HG03460 (cell line): ENCODE measurements around the gene VAT1.
A peak's percentile ranks its signal among the peaks of the same experiment; 100 is the strongest.
"Not testable (repeated sequence)": the region's sequence is repeated elsewhere in the genome, so short reads cannot be mapped to it uniquely, and the experiment has no call there.

Experiments
- ATAC-seq: cut with Tn5 transposase; IDR thresholded peaks from one replicate; pipeline ENCODE4 v1.9.1; 2021; ENCODE audit not compliant: unreplicated experiment

VAT1 gene

DNA sequence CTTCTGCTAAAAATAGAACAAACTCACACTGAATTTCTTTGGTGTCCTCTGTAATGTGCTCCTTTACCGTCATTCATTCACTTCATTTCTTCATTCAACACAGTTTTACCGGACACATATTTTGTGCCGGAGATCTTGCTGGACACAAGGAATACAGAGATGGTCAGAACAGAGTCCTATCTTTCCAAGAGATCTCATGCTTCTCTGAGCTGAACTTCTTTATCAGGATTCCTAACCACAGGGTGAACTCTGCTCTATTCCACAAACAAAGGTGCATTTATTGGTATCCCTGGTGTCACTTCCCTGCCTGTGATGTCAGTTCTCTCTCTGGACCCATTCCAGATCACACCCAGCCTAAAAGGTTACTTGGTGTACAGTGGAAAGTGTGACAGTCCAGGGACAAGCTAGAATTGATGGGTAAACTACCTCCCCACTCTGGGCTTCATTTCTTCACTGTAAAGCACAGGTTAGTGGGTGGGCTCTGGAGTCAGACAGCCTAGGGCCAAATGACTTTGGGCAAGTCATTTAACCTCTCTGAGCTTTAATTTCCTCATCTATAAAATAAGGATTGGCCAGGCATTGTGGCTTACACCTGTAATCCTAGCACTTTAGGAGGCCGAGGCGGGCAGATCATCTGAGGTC is 11.4 kb downstream of the VAT1 start:
- ATAC-seq = no peak

DNA sequence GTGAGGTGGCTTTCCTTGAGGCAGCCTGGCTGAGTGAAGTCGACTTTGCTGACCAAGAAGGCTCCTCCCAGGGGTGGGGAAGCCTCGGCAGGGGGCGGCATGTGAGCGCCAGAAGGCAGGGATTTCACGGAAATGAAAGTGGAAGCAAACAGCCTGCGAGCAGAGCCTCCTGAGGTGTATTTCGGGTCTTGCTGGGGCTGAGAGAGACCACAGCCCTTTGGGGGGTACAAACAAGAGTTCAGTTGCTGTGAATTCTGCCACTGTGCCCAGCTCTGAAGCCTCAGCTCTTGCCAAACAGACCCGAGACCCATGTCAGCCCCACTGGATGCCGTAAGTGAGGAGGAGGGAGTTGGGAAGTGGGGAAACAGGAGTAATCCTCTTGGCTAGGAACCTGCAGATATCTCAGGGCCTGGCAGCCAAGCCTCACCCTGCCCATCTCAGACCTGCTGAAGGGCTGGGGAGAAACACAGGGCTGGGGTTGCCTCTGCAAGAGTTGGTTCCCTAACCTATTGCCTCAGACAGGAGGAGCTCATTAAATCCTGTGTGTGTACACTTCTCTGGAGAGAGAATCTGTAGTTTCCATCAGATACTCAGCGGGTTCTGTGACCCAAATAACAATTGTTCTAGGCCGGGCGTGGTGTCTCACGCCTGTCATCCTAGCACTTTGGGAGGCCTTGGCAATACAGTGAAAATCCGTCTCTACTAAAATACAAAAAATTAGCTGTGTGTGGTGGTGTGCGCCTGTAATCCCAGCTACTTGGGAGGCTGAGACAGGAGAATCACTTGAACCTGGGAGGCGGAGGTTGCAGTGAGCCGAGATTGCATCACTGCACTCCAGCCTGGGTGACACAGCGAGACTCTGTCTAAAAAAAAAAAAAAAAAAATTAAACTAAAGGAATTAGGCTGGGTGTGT is 15.3 kb downstream of the VAT1 start, which contains the start of gene IFI35:
Gene IFI35 (plus strand): TSS at position 146 of the 913 bp plus-strand sequence. CDS start 164 bp downstream, at position 310.
- peak; percentile 82 for ATAC-seq

DNA sequence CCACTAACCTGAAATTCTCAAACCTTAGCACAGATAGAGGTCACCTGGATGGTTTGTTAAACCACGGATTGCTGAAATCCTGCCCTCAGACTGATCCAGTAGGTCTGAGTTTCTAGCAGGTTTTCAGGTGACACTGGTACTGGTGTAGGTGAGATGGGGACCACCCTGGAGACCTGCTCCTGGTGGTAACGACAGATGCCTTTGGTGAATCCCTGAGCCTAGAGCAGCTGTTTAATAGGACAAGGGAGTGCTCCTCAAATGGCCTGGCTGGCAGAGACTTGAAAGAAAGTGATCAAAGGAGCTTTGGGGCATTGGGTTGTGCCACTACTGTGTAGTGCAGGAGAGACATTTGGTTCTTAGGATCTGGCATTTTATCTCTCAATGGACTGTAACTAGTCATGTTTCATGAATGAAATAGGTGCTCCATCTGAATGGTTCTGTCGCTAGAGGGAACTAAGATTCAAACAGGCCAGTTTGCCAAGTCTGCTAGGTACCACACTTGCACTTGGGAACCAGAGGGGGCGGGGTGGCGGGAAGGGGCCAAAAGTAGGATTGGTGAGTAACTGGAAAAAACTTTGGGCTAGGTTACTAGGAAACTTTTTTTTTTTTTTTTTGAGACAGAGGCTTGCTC is 18.5 kb downstream of the VAT1 start:
- ATAC-seq = no peak

DNA sequence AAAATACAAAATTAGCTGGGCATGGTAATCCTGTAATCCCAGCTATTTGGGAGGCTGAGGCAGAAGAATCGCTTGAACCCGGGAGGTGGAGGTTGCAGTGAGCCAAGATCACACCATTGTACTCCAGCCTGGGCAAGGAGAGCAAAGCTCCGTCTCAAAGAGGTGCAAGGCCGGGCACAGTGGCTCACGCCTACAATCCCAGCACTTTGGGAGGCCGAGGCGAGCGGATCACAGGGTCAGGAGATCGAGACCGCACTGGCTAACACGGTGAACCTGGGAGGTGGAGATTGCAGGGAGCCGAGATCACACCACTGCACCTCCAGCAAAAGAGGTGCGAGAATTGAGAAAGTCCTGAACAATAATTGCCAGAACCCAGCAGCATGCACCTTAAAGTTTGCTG is 21.3 kb downstream of the VAT1 start:
- ATAC-seq = not testable (repeated sequence)

DNA sequence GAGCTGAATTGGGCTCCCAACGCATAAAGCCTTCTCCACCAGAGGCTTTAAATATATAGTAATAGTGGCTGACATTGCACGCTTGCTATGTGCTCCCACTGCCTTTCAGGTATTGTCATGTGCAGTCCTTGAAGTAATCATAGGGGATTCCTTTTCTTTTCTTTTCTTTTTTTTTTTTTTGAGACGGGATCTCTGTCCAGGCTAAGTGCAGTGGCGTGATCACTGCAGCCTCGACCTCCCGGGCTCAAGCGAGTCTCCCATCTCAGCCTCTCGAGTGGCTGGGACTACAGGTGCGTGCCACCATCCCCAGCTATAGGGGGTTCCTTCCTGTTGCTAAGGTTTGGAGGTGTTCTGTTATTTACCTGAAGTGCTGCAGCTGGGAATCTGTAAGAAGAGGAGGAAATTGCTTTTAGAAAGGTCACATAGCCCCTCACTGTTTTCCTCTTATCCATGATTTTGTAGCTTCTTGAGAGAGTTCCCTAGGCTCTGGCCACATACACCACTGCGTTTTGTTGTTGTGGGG is 23.1 kb downstream of the VAT1 start:
- no peak for ATAC-seq

DNA sequence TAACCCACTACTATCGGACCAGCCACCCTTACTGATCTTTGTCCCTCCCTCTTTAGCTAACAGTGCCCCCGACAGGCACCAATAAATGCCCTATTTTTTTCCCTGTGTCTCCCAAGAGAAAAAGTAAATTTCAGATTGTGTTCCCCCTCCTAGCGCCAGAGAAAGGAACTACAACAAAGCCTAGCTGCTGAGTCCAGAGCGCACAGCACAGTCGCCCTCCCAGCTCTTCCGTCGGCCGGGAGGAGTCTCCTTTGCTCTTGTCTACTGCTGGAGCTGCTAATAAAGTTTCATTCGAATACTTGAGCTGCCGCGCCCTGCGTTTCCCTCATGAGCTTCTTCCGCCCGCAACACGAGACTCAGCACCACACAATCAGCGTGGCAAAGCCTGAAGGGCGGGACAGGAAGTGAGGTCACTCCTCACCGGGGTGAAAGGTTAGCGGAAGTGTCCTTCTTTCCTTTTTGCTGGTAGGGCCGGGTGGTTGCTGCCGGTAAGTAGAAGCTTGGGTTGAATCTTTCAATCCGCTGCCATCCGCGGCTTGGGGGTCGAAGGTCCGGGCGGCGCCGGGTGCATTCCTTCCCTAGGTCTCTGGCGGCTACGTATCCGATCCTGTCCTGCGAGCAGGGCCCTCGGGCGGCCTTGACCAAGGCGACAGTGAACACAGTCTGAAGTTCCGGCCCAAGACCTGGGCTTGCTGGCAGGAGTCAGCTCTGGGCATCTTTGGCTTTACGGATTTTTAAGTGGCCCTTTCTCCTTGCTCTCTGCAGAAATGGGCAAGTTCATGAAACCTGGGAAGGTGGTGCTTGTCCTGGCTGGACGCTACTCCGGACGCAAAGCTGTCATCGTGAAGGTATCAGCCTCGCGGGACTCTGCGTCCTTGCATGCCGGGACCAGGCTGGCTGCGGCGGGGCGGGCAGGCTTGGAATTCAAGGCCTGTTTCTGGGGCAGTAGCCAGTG is 23.9 kb downstream of the VAT1 start, which contains the start of gene RPL27:
Gene RPL27 (plus strand): TSS at position 436 of the 955 bp plus-strand sequence. CDS start 332 bp downstream, at position 768.
- ATAC-seq = peak; percentile 90

DNA sequence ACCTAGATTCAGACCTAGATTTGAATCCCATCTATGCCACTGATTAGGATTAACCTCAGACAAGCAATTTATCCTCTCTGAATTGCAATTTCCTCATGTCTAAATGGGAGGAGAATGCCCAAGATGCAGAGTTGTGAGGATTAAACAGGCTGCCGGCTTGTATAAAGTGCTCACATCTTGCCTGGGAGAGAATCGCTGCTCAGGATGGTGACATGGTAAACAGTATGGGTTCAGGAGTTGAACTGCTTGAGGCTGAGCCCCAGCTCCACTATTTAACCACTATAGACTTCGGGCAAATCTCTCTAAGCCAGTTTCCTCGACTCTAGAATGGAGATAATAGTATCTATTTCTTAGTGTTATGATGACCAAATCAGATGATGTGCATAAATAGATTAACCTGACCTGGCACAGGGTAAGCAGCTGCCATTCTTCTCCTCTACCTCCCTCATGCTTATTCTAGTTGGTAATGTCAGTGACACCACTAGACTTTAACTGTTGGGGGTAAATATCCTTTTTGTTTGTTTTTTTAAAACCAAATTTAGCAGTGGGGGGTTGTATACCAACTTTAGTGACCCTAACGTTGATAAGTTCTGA is 24.7 kb downstream of the VAT1 start:
- ATAC-seq = no peak

DNA sequence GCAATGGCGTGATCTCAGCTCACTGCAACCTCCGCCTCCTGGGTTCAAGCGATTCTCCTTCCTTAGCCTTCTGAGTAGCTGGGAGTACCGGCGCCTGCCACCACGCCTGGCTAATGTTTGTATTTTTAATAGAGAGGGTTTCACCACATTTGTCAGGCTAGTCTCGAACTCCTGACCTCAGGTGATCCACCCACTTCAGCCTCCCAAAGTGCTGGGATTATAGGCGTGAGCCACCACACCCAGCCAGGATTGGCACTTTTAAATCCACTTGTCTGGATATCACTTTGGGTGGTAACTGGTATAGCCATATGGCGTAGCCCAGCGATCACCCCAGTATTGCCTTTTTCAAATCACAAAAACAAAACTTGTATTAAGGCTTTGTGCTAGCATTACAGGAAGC is 28.3 kb downstream of the VAT1 start:
- not testable (repeated sequence) for ATAC-seq

DNA sequence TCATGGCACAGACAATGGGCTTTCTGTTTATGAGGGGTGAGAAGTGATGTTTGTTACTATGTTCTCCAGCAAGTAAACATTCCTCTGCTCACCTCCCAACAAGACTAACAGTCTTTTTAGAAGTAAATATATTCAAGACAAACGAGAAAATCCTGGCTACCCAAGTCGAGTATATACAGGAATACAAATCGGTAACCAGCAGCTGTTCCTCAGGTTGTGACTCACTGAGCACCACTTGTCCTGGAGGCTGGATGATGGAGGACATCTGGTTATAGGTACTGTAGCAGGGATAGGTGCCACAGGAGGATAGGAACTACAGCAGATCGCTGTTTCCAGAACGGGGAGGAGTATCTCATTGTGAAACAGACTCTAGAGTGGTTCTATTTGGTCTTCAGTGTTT is 29.3 kb downstream of the VAT1 start:
- no peak for ATAC-seq

DNA sequence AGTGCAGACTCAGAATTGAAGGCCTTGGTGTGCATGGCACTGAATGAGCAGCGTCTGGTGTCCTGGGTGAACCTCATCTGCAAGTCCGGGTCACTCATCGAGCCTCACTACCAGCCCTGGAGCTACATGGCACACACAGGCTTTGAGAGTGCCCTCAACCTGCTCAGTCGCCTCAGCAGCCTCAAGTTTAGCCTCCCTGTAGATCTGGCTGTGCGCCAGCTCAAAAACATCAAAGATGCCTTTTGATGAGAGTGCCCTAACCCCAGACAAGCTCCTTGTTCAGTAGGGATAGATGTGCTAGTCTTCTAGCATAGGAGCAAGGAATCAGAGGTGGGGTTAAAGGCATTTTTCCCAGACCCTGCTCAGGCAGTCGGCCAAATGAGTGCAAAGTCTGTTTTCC is 30.7 kb downstream of the VAT1 start:
- no peak for ATAC-seq

DNA sequence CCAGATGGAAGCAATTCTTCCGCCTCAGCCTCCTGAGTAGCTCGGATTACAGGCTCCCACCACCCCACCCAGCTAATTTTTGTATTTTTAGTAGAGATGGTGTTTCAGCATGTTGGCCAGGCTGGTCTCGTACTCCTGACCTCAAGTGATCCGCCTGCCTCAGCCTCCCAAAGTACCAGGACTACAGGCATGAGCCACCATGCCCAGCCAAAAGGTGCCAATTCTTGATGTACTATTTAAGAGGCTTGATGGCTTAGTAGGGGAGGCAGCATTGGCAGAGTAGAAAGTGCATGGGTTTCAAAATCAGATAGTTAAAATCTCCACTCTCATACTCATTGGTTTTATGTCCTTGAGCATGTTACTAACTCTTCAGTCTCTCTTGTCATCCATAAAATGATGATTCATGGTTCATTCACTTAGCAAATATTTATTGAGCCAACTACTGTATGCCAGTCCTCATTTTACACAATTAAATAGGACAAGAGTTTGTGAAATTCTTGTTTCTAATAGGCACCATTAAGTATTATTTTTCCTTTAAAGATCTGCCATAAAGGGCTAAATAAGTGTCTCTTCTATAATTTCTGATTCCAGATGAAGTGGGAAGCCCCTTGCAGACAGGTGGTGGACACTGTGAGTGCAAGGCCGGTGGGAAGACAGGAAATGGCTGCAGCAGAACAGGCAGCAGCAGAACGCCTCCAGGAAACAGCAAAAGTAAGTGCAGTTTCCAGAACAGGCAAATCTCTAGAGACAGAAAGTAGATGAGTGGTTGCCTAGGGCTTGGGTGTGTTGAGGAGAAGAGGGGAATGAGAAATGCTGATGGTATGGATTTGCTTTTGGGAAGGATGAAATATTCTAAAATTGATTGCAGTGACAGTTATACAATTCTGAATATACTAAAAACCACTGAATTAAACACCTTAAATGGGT is 32.2 kb downstream of the VAT1 start:
- no peak for ATAC-seq

DNA sequence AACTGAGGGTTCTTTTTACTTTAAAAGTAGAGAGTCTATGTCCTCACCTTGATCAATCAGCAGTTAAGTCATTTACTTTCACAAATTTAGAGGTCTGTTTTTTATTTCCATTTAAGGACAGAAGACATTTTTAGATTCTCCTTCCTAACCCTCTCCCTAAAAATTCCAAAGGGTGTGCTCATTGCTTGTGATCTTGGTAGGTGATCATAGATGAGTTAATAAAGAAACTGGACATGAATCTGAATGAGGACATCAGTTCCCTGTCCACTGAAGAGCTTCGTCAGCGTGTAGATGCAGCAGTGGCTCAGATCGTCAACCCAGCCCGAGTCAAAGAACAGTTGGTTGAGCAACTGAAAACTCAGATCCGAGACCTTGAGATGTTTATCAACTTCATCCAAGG is 33.0 kb downstream of the VAT1 start:
- ATAC-seq = no peak

DNA sequence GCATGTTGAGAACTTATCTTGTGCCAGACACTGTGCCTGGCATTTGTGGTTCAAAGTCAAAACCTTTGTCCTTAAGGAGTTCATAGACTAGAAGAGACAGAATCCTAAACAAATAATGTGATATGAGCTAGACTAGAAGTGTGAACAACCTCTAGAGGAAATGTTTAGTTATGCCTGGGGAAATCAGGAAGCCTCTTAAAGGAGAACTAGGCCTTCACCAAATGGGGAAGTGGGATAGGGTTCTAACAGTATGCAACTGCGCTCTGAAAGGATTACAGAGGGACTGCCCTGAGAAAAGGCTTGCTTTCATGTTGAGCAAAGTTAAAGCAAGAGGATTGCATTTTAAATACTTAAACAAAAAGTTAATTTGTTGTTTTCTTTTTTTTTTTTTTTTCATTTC is 37.0 kb downstream of the VAT1 start:
- peak; percentile 56 for ATAC-seq

DNA sequence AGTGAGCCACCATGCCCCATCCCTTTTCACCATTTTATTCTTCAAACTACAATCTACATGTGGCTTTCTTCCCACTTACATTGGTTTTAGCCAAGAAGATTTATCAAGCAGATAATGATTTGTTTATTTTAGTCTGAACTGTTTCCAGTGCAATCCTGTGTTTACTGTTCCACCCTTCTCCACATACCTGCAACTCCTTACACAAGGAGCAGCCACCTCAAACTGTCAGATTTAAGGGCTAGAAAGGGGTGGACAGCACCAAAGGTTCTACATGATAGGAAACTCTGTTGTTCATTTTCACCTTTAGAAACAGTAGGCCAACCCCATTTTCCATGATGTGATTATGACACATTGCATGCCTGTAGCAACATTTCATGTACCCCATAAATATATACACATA is 39.9 kb downstream of the VAT1 start:
- ATAC-seq = no peak

DNA sequence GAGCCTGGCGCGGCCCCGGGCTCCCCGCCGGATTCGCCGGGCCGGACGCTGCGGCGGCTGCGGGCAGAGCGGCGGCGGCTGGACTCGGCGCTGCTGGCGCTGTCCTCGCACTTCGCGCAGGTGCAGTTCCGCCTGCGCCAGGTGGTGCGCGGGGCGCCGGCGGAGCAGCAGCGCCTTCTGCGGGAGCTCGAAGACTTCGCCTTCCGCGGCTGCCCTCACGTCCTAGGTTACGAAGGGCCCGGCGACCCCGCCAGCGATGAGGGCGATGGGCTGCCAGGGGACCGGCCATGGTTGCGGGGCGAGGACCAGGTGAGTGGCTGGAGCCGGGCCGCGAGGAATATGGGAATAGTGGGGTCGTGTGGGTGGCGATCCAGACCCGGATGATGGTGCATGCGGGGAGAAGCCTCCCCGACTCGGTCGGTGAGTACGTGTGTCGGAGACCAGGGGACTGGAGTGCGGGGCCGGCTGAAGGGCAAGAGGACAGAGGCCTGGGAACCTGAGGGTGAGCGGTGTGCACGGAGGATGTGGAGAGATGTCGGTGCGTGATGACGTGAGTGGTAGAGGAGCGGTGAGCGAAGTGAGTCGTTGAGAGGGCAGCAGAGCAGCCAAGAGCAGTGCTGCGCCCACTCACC is 41.3 kb downstream of the VAT1 start:
- ATAC-seq = peak; percentile 41

DNA sequence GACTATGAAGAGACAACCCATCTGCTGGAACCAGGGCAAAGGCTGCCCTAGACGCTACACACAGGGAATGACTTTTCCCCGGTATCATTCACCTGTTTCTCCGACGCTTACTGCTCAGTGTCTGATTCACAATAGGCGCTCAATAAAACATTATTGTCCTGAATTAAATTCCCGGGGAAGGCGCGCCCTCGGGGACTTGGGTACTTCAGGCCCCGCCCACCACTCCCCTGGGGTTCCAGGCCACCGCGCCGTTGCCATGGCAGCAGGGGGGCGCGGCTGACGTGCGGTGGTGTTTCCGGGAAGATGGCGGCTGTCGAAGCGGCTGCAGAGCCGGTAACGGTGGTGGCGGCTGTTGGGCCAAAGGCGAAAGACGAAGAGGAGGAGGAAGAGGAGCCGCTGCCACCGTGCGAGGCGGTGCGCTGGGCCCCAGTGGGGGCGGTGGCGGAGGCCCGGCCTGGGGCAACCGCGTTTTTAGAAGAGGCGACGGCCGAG is 41.9 kb downstream of the VAT1 start, which contains the start of gene RUNDC1:
Gene RUNDC1 (plus strand): TSS at position 292 of the 492 bp plus-strand sequence. CDS start 12 bp downstream, at position 304.
- ATAC-seq = peak; percentile 59

DNA sequence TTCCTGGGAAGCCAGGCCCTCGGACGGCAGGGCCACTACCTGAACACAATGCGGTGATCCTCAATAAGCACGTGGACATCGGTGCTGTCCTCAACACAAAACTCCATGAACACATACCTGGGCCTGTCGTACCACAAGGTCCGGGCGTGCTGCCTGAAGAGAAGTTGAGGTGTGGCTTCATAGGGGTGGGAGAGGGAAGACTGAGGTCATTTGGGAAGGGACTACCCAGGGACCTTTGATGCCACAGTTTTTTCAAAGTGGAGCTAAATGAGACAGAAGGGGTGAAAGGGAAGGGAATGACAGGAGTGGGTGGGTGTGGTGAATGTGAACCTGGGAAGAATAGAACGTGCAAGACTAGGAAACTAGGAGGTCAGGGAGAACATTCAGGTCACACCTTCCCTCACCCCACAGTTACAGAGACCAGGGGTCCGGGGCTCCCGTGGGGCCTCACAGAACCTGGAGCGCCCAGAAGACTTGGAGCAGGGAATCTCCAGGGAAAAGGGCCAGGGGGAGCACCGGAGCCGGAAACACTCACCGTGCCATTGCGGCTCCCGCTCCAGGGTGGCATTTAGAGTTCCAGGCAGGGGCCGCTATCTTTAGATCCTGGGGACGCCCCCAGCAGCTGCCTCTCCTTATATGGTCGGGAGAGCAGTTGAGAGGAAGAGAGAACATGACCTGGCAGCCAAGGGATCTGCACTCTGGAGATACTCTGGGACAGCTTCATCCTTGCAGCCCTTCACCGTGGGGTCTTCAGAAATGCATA is 42.5 kb downstream of the VAT1 start, which contains the start of gene PTGES3L:
Gene PTGES3L (minus strand): TSS at position 570 of the 763 bp plus-strand sequence. CDS start 27 bp downstream, at position 543.
- ATAC-seq = no peak
